ENCODE data around the gene SLC39A11. TPM values are rescaled to one million over a fixed set of nuclear protein-coding genes. Genes with fewer than 3 reads are reported as not detected.

Gene SLC39A11
- total and polyA plus RNA-seq, 2 of the 13 experiments (the other 11 are each of a cell fraction or from before 2014, with no cell fraction given), result 17.2 to 31.5 TPM

- Histone ChIP-seq H3K9me3 (ENCODE audit: low read length) (peaks cover 6% of the 10 kb centered on the region; the same call in 1 of the 2 replicates), H3K79me2 (ENCODE audit: insufficient read depth, low read length) (no peaks in the 10 kb centered on the region), H3K27me3 (ENCODE audit: control insufficient read depth in 1 of 2, insufficient read depth in 2 of 2, low read length in 2 of 2) (no peaks in the 10 kb centered on the region), H3K9ac (ENCODE audit: insufficient read depth, low read depth, low read length) (no peak overlapping the region), H3K4me2 (ENCODE audit: low read depth, low read length) (no peak overlapping the region), H3K4me3 (replicated peaks in 1 of 3; ENCODE audit: insufficient read depth in 1 of 3, low read depth in 2 of 3, low read length in 3 of 3) (no peak overlapping the region), H3K27ac (ENCODE audit: extremely low read length, insufficient read depth, low read length) (no peak overlapping the region), H4K20me1 (ENCODE audit: insufficient read depth, low read length) (no peaks in the 10 kb centered on the region), H3K4me1 (ENCODE audit: insufficient read depth, low read length) (peaks cover 34% of the 10 kb centered on the region), H2AFZ (ENCODE audit: low read length) (no peak overlapping the region), H3K36me3 (replicated peaks in 1 of 2; ENCODE audit: control insufficient read depth in 1 of 2, insufficient read depth in 2 of 2, low read length in 2 of 2) (no peaks in the 10 kb centered on the region)
- in situ Hi-C loops (cut with HindIII; ENCODE audit: extremely low pct_ligation_motif_present, low pct_unique_long_range_greater_than_20kb), result no loop called here
- FAIRE-seq (no peak), DNase-seq (ENCODE audit: low spot score) (no peak), ATAC-seq (no peak)
- ChIA-PET POLR2A (interaction anchor here (1.4 kb wide), 1 partner anchor 17 kb away, joined by 3 read pairs; no protein-coding TSS in a partner anchor), CTCF (ENCODE audit: low intra/inter-chr PET ratio, low total read pairs) (no interaction called here)
- intact Hi-C loops (cut with micrococcal nuclease; ENCODE audit: unreplicated experiment), result no loop called here
- WGBS (ENCODE audit: low lambda C conversion rate), result 87% methylated on average over 2 of the region's 2 CpGs
- TF ChIP-seq SCMH1 (CRISPR knock-in tag; IDR thresholded peaks at IDR 0.05; ENCODE audit: borderline replicate concordance), result no peak
- no peak for TF ChIP-seq ZSCAN20 (CRISPR knock-in tag; IDR thresholded peaks at IDR 0.05; ENCODE audit: borderline replicate concordance)
- no peak for TF ChIP-seq SMARCE1 (IDR thresholded peaks at IDR 0.05; ENCODE audit: borderline replicate concordance)
- TF ChIP-seq NFE2 (CRISPR knock-in tag; IDR thresholded peaks at IDR 0.05), result no peak
- no TSS peak for BruUV-seq (replicated peaks)
Measured at GRCh38 chr17:72609501-72609900, 483.0 kb downstream of the SLC39A11 start.

GRCh38 chr17:72608436-72608835, 484.1 kb downstream of the SLC39A11 start:
- H2AFZ ChIP-seq (ENCODE audit: low read length), result no peak overlapping the region
- 88% methylated on average over 2 of the region's 2 CpGs for WGBS (ENCODE audit: low lambda C conversion rate)
- BruUV-seq (replicated peaks), result no TSS peak
- H3K4me1 ChIP-seq (ENCODE audit: insufficient read depth, low read length), result peaks cover 34% of the 10 kb centered on the region
- POLR2A ChIA-PET, result no interaction called here
- in situ Hi-C loops (cut with HindIII; ENCODE audit: extremely low pct_ligation_motif_present, low pct_unique_long_range_greater_than_20kb) (no loop called here), intact Hi-C loops (cut with micrococcal nuclease; ENCODE audit: unreplicated experiment) (no loop called here)
- no peak overlapping the region for H3K4me3 ChIP-seq (replicated peaks in 1 of 3; ENCODE audit: insufficient read depth in 1 of 3, low read depth in 2 of 3, low read length in 3 of 3)
- no peak for FAIRE-seq
- H3K9me3 ChIP-seq (ENCODE audit: low read length), result peaks cover 6% of the 10 kb centered on the region; the same call in 1 of the 2 replicates
- H4K20me1 ChIP-seq (ENCODE audit: insufficient read depth, low read length), result no peaks in the 10 kb centered on the region
- CTCF ChIA-PET (ENCODE audit: low intra/inter-chr PET ratio, low total read pairs), result no interaction called here
- no peak for ATAC-seq
- DNase-seq (ENCODE audit: low spot score), result no peak
- no peaks in the 10 kb centered on the region for H3K36me3 ChIP-seq (replicated peaks in 1 of 2; ENCODE audit: control insufficient read depth in 1 of 2, insufficient read depth in 2 of 2, low read length in 2 of 2)
- H3K9ac ChIP-seq (ENCODE audit: insufficient read depth, low read depth, low read length), result no peak overlapping the region
- H3K27ac ChIP-seq (ENCODE audit: extremely low read length, insufficient read depth, low read length), result no peak overlapping the region
- no peaks in the 10 kb centered on the region for H3K27me3 ChIP-seq (ENCODE audit: control insufficient read depth in 1 of 2, insufficient read depth in 2 of 2, low read length in 2 of 2)
- no peaks in the 10 kb centered on the region for H3K79me2 ChIP-seq (ENCODE audit: insufficient read depth, low read length)
- no peak overlapping the region for H3K4me2 ChIP-seq (ENCODE audit: low read depth, low read length)
- TF ChIP-seq ELF3 (CRISPR knock-in tag; IDR thresholded peaks at IDR 0.05), result no peak
- TF ChIP-seq TOPORS (CRISPR knock-in tag; IDR thresholded peaks at IDR 0.05), result no peak
- no peak for TF ChIP-seq HNF1B (CRISPR knock-in tag; IDR thresholded peaks at IDR 0.05)
- TF ChIP-seq KAT8 (CRISPR knock-in tag; IDR thresholded peaks at IDR 0.05), result no peak
- no peak for TF ChIP-seq CCAR2 (optimal IDR thresholded peaks at IDR 0.05; ENCODE audit: low read depth, low read length)
- no peak for TF ChIP-seq TRIM24 (CRISPR knock-in tag; IDR thresholded peaks at IDR 0.05)
- no peak for TF ChIP-seq E2F5 (CRISPR knock-in tag; conservative IDR thresholded peaks at IDR 0.05)
- TF ChIP-seq ZMYM3 (CRISPR knock-in tag; IDR thresholded peaks at IDR 0.05), result no peak
- no peak for TF ChIP-seq HOXA7 (CRISPR knock-in tag; IDR thresholded peaks at IDR 0.05)
- no peak for TF ChIP-seq ZFY (CRISPR knock-in tag; IDR thresholded peaks at IDR 0.05)
- TF ChIP-seq TSC22D2 (CRISPR knock-in tag; IDR thresholded peaks at IDR 0.05; ENCODE audit: borderline replicate concordance), result no peak
- TF ChIP-seq ATF5 (CRISPR knock-in tag; IDR thresholded peaks at IDR 0.05; ENCODE audit: low read depth), result no peak

Data from HepG2 (cell line).